GM12878 (cell line): ENCODE results near the gene CDCA5. TPM values are rescaled to one million over a fixed set of nuclear protein-coding genes. Genes with fewer than 3 reads are reported as not detected.

Experiments used
- ATAC-seq: fragments of 200-7000 bp; cut with Tn5 transposase; 3 replicates; pipeline ENCODE4 v1.9.1; 2020; ENCODE audit warnings: mild to moderate bottlenecking, moderate library complexity
- BruUV-seq: library from RNA; stranded (reverse); fragments of 400-500 nt; replicated peaks from 2 replicates; lab custom pipeline; 2021; lab: Mats Ljungman, UMichigan
- CTCF ChIA-PET: fragments of 300-600 bp; sonication (Branson Sonifier 250); formaldehyde crosslinking; extraction: SDS; loops from one replicate; lab custom pipeline; 2021; ENCODE audit warnings: inconsistent platforms; lab: Yijun Ruan, JAX
- POLR2A ChIA-PET: fragments of 350-600 bp; formaldehyde crosslinking; extraction: SDS; loops from one replicate; lab custom pipeline; 2021; ENCODE audit warnings: inconsistent platforms; lab: Charles Lee
- RAD21 ChIA-PET: fragments of 300-600 bp; sonication (Branson Sonifier 250); formaldehyde crosslinking; loops from one replicate; lab custom pipeline; 2023; ENCODE audit warnings: antibody characterized with exemption; ENCODE audit not compliant: unreplicated experiment; lab: Charles Lee
- SMC1A ChIA-PET: fragments of 300-600 bp; sonication (Branson Sonifier 250); formaldehyde crosslinking; loops from one replicate; lab custom pipeline; 2023; ENCODE audit not compliant: unreplicated experiment, uncharacterized antibody; lab: Charles Lee
- DNase-seq: peaks from one replicate; pipeline ENCODE4 v3.0.0-alpha.2; 2011; ENCODE audit warnings: low read depth, low spot score
- FAIRE-seq: peaks from 3 replicates; lab custom pipeline; 2011; peaks lifted over from hg19 to GRCh38; lab: Jason Lieb, UNC
- H2AFZ ChIP-seq: 2 replicates; pipeline ENCODE4 v1.6.0; 2011; ENCODE audit warnings: low read depth, low read length, control low read depth; ENCODE audit not compliant: control insufficient read depth
- H3K27ac ChIP-seq: 2 replicates; pipeline ENCODE4 v1.5.1; 2011; ENCODE audit warnings: control low read depth; ENCODE audit not compliant: control insufficient read depth, insufficient read depth
- H3K27me3 ChIP-seq, 2 experiments: replicated peaks in 1 of 2; 2 replicates each; pipeline versions ENCODE4 v1.6.0 to v1.6.1; 2011; ENCODE audit warnings: low read length in 1 of 2; ENCODE audit not compliant: control insufficient read depth in 2 of 2, insufficient read depth in 2 of 2
- H3K36me3 ChIP-seq, 2 experiments: 2 replicates each; pipeline ENCODE4 v1.5.1; 2011; ENCODE audit warnings: low read length in 1 of 2; ENCODE audit not compliant: control insufficient read depth in 2 of 2, insufficient read depth in 2 of 2
- H3K4me1 ChIP-seq: 2 replicates; pipeline ENCODE4 v1.6.1; 2011; ENCODE audit warnings: mild to moderate bottlenecking, low read length, moderate library complexity, mixed read lengths; ENCODE audit not compliant: control insufficient read depth, insufficient read depth
- H3K4me2 ChIP-seq: 2 replicates; pipeline ENCODE4 v1.6.0; 2011; ENCODE audit warnings: control low read depth; ENCODE audit not compliant: control insufficient read depth, insufficient read depth
- H3K4me3 ChIP-seq: fragments of 200-600 bp; sonication (generic); 2 replicates; pipeline ENCODE4 v1.5.1; 2016
- H3K79me2 ChIP-seq: 2 replicates; pipeline ENCODE4 v1.6.0; 2011; ENCODE audit warnings: low read length; ENCODE audit not compliant: control insufficient read depth, insufficient read depth
- H3K9ac ChIP-seq: 2 replicates; pipeline ENCODE4 v1.8.0; 2011; ENCODE audit warnings: low read length, control low read depth, mixed read lengths; ENCODE audit not compliant: control insufficient read depth, insufficient read depth
- H3K9me3 ChIP-seq: replicated peaks from 3 replicates; pipeline ENCODE4 v1.5.1; 2011; ENCODE audit warnings: mild to moderate bottlenecking, low read length; ENCODE audit not compliant: control insufficient read depth, insufficient read depth
- H4K20me1 ChIP-seq: 2 replicates; pipeline ENCODE4 v1.6.0; 2011; ENCODE audit not compliant: control insufficient read depth, insufficient read depth
- CBX5 ChIP-seq: sonication (generic); IDR thresholded peaks from 2 replicates; pipeline ENCODE4 v1.6.1; 2016; ENCODE audit warnings: low read depth, moderate library complexity, mild to moderate bottlenecking, inconsistent platforms
- E2F8 ChIP-seq: fragments of 450-650 bp; IDR thresholded peaks from 2 replicates; pipeline ENCODE4 v1.6.1; 2018; ENCODE audit warnings: mild to moderate bottlenecking, low read depth, moderate library complexity; ENCODE audit not compliant: partially characterized antibody
- EGR1 ChIP-seq, 2 experiments: IDR thresholded peaks; 1 replicate in 1 of 2; 2 replicates in 1 of 2; pipeline ENCODE4 v1.6.1; 2011 to 2012; ENCODE audit warnings: low read depth in 2 of 2, low read length in 2 of 2, borderline replicate concordance in 1 of 2, mild to moderate bottlenecking in 1 of 2, moderate library complexity in 1 of 2
- FOXK2 ChIP-seq: fragments of 450-650 bp; IDR thresholded peaks from 2 replicates; pipeline ENCODE4 v1.6.1; 2017; ENCODE audit warnings: mild to moderate bottlenecking, moderate library complexity
- FOXM1 ChIP-seq: IDR thresholded peaks from 2 replicates; pipeline ENCODE4 v1.6.1; 2012; ENCODE audit warnings: low read depth, mild to moderate bottlenecking, inconsistent platforms, low read length, moderate library complexity
- HDAC6 ChIP-seq: fragments of 200-600 bp; sonication (generic); IDR thresholded peaks from one replicate; pipeline ENCODE4 v1.8.0; 2017; ENCODE audit warnings: antibody characterized with exemption; ENCODE audit not compliant: unreplicated experiment
- IRF5 ChIP-seq: fragments of 450-650 bp; IDR thresholded peaks from 2 replicates; pipeline ENCODE4 v1.6.1; 2017; ENCODE audit warnings: borderline replicate concordance
- KLF5 ChIP-seq: fragments of 450-650 bp; IDR thresholded peaks from 2 replicates; pipeline ENCODE4 v1.6.1; 2014; ENCODE audit warnings: mild to moderate bottlenecking; ENCODE audit not compliant: partially characterized antibody
- MTA2 ChIP-seq: fragments of 450-650 bp; IDR thresholded peaks from 2 replicates; pipeline ENCODE4 v1.6.1; 2016; ENCODE audit warnings: low read depth, mild to moderate bottlenecking, moderate library complexity
- MTA3 ChIP-seq: IDR thresholded peaks from 2 replicates; pipeline ENCODE4 v1.6.1; 2012; ENCODE audit warnings: low read length, inconsistent platforms, borderline replicate concordance
- MYB ChIP-seq: fragments of 150-350 bp; IDR thresholded peaks from 2 replicates; pipeline ENCODE4 v1.6.1; 2014; ENCODE audit warnings: mild to moderate bottlenecking, low read depth, low read length, borderline replicate concordance
- NBN ChIP-seq: fragments of 450-650 bp; IDR thresholded peaks from 2 replicates; pipeline ENCODE4 v1.6.1; 2016
- NR2C2 ChIP-seq: IDR thresholded peaks from 2 replicates; pipeline ENCODE4 v1.6.1; 2011; ENCODE audit warnings: borderline replicate concordance, low read depth; ENCODE audit not compliant: control insufficient read depth, insufficient read length
- RCOR1 ChIP-seq: conservative IDR thresholded peaks from 2 replicates; pipeline ENCODE4 v1.6.1; 2012; ENCODE audit warnings: low read depth, low read length, improper control_type of control experiment
- SREBF1 ChIP-seq: IDR thresholded peaks from 2 replicates; pipeline ENCODE4 v1.6.1; 2012; ENCODE audit warnings: mild to moderate bottlenecking, low read length
- TARDBP ChIP-seq: IDR thresholded peaks from 2 replicates; pipeline ENCODE4 v1.6.1; 2016; ENCODE audit warnings: borderline replicate concordance
- WRNIP1 ChIP-seq: IDR thresholded peaks from 2 replicates; pipeline ENCODE4 v1.6.1; 2011; ENCODE audit warnings: low read depth, low read length, improper control_type of control experiment, borderline replicate concordance
- ZBTB33 ChIP-seq: fragments of 450-650 bp; IDR thresholded peaks from 2 replicates; pipeline ENCODE4 v1.6.1; 2017; ENCODE audit warnings: mild to moderate bottlenecking
- WGBS: methylation state at CpG from one replicate; pipeline ENCODE4 v1.1.6; 2016; ENCODE audit warnings: low lambda C conversion rate; ENCODE audit not compliant: insufficient replicate concordance, insufficient coverage; ENCODE audit errors: missing lambda C conversion rate; 5-methylcytosine and 5-hydroxymethylcytosine counted together
- in situ Hi-C: fragments of 300-500 bp; cut with MboI; formaldehyde crosslinking; loops from 9 replicates; pipeline ENCODE4 v1.14.3; 2018; ENCODE audit warnings: mixed read lengths
- intact Hi-C: fragments of 100-400 bp; cut with micrococcal nuclease; formaldehyde crosslinking; loops from one replicate; pipeline ENCODE4 v1.14.2; 2022; ENCODE audit not compliant: unreplicated experiment
- polyA plus RNA-seq, 11 experiments: library from polyadenylated mRNA; depleted of rRNA in 4 of 11; unstranded in 6 of 11; stranded (reverse) in 5 of 11; fragments of >200 nt; fragmentation: Nextera tagmentation in 4 of 11; fragmentation: Illumina TruSeq in 1 of 11; extraction: Ambion mirVana in 4 of 11; extraction: Trizol in 1 of 11; gene quantifications; 1 replicate in 1 of 11; 2 replicates in 10 of 11; pipeline versions ENCODE4 v1.2.1 to v1.2.3, GENCODE V29; 2011 to 2016; ENCODE audit warnings: inconsistent platforms in 2 of 11, missing spikeins in 2 of 11, low read depth in 1 of 11
- total RNA-seq, 4 experiments: library from RNA; depleted of rRNA in 3 of 4; stranded (reverse); fragments of >200 nt in 3 of 4; fragmentation: Illumina TruSeq in 1 of 4; extraction: Trizol in 1 of 4; gene quantifications; 2 replicates each; pipeline versions ENCODE4 v1.2.1 to v1.2.3, GENCODE V29; 2013 to 2021

CDCA5 gene
- total and polyA plus RNA-seq, 10 of the 15 experiments (the other 5 are each of a cell fraction or from before 2014, with no cell fraction given), result 21.2 to 107 (median 64.9) TPM

- H2AFZ ChIP-seq, result no peak overlapping the region
- H3K36me3 ChIP-seq, result peaks cover 12 to 33% of the 10 kb centered on the region in 2 experiments
- ChIA-PET RAD21 (interaction anchor here (1.8 to 3.3 kb wide), 3 partner anchors 60 to 272 kb away, joined by 8 to 34 read pairs (median 13); partner anchors contain the start of gene CAPN1), SMC1A (interaction anchor here (0.8 to 3.5 kb wide), 7 partner anchors 10 to 273 kb away, joined by 3 to 15 read pairs (median 6); partner anchors contain the start of genes CAPN1, SNX15, SYVN1 and TM7SF2), POLR2A (interaction anchor here (0.7 to 3.1 kb wide), 10 partner anchors 9 to 273 kb away, joined by 3 to 31 read pairs (median 6); partner anchors contain the start of genes SYVN1 and TM7SF2), CTCF (interaction anchor here (0.9 to 3.1 kb wide), 13 partner anchors 9 to 333 kb away, joined by 3 to 40 read pairs (median 13); partner anchors contain the start of genes ARL2, CAPN1, CDC42BPG and SYVN1)
- DNase-seq (no peak), ATAC-seq (no peak), FAIRE-seq (no peak)
- H4K20me1 ChIP-seq, result no peaks in the 10 kb centered on the region
- H3K9ac ChIP-seq, result peak overlapping the region; percentile 97
- H3K27ac ChIP-seq, result peak overlapping the region; percentile 80
- H3K4me3 ChIP-seq, result peak overlapping the region; percentile 85
- H3K9me3 ChIP-seq, result no peaks in the 10 kb centered on the region
- intact Hi-C loops (no loop called here), in situ Hi-C loops (no loop called here)
- H3K79me2 ChIP-seq, result peaks cover 55% of the 10 kb centered on the region
- 35% methylated on average over 3 of the region's 3 CpGs for WGBS
- H3K4me2 ChIP-seq, result peak overlapping the region; percentile 79
- peaks cover 25% of the 10 kb centered on the region for H3K4me1 ChIP-seq
- BruUV-seq, result no TSS peak
- TF ChIP-seq IRF5 (no peak), CBX5 (no peak), ZBTB33 (no peak), FOXK2 (no peak), E2F8 (no peak), MTA2 (no peak), FOXM1 (no peak), HDAC6 (no peak), EGR1 (IDR thresholded peaks at IDR 0.05; ENCODE audit: borderline replicate concordance in 1 of 2, low read depth in 2 of 2, low read length in 2 of 2) (no peak), MYB (no peak), SREBF1 (no peak), RCOR1 (no peak), TARDBP (no peak), NR2C2 (no peak), WRNIP1 (no peak), KLF5 (no peak), NBN (no peak), MTA3 (no peak)
- TF ChIP-seq, all 136 proteins: peak for 0
- H3K27me3 ChIP-seq, result no peaks in the 10 kb centered on the region
These were observed 37.0 kb upstream of the CDCA5 start for GRCh38 chr11:65120831-65121230.
